Activated CD8-positive, alpha-beta memory T cell treated with anti-CD3 and anti-CD28 coated beads for 36 hours (primary cell): ENCODE data around the gene CRIP3. TPM values are rescaled to one million over a fixed set of nuclear protein-coding genes. Genes with fewer than 3 reads are reported as not detected.

Experiments
- CTCF ChIA-PET: fragments of 350-600 bp; sonication (Branson Sonifier 250); formaldehyde crosslinking; loops from one replicate; lab custom pipeline; 2021; ENCODE audit warnings: antibody characterized with exemption; lab: Charles Lee
- POLR2A ChIA-PET: fragments of 350-600 bp; sonication (Branson Sonifier 250); formaldehyde crosslinking; loops from one replicate; lab custom pipeline; 2021; ENCODE audit warnings: antibody characterized with exemption; lab: Charles Lee
- total RNA-seq, 2 experiments: library from RNA; stranded (reverse); gene quantifications; one replicate each; pipeline ENCODE4 v1.2.3, GENCODE V29; 2021

Gene CRIP3
- total RNA-seq, 2 experiments from 2014 or later: 0.88 to 1.2 TPM

GRCh38 chr6:43277643-43278523 lies 30.7 kb downstream of the CRIP3 start:
- ChIA-PET POLR2A (no interaction called here), CTCF (interaction anchor here (1.1 kb wide), 1 partner anchor 14 kb away, joined by 3 read pairs; no protein-coding TSS in a partner anchor)

DNA sequence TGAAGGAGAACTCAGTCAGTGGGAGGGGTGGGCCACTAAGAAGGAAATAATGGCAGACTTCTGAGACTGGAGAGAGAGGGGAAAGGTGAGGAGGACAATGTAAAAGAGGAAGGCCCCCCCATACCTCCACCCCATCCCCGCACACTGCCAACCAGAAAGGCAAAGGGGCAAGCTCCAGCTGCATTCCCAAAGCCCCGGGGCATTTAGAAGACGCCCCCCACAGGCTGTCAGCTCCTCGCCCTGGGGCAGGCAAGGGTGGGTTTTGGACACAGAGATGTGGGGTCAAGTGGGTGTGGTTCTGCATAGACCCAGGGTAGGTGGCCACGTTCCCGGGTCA lies 31.4 kb downstream of the CRIP3 start:
- ChIA-PET POLR2A (no interaction called here), CTCF (interaction anchor here (1.1 kb wide), 1 partner anchor 14 kb away, joined by 3 read pairs; no protein-coding TSS in a partner anchor)

DNA sequence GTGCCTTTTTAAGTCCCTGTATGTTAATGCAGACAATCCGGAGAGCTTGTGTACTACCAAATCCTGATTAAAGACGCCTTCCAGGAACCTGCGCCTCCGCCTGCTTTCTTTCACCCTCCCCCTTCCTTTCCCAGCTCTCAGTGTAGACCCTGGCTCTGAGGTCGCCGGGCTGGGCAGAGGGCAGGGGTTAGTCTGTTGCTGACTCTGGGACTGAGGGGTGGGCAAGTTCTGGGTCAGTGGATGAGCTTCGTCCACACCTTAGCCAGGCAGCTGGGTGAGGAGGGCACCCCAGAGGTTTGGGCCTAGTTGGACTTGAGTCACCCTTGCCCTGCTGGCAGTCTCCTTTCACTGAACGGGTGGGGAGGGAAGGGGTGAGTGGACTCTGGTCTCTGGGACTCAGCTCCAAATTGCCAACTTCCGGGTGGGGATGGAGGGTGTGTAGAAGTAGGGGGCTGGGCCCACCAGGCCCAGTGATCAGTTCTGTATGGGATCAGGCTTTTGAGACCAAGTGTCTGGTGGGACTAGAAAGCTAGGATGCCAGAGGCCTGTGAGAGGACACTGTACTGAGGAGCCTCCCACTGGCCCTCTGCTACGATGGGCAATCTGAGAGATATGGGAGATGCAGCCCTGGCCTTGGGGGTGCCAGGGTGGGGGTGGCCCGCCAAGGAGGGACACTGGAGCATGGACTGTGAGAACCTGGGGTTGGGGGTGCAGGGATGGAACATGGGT lies 31.9 kb downstream of the CRIP3 start:
- ChIA-PET POLR2A (no interaction called here), CTCF (interaction anchor here (1.1 kb wide), 1 partner anchor 13 kb away, joined by 3 read pairs; no protein-coding TSS in a partner anchor)

DNA sequence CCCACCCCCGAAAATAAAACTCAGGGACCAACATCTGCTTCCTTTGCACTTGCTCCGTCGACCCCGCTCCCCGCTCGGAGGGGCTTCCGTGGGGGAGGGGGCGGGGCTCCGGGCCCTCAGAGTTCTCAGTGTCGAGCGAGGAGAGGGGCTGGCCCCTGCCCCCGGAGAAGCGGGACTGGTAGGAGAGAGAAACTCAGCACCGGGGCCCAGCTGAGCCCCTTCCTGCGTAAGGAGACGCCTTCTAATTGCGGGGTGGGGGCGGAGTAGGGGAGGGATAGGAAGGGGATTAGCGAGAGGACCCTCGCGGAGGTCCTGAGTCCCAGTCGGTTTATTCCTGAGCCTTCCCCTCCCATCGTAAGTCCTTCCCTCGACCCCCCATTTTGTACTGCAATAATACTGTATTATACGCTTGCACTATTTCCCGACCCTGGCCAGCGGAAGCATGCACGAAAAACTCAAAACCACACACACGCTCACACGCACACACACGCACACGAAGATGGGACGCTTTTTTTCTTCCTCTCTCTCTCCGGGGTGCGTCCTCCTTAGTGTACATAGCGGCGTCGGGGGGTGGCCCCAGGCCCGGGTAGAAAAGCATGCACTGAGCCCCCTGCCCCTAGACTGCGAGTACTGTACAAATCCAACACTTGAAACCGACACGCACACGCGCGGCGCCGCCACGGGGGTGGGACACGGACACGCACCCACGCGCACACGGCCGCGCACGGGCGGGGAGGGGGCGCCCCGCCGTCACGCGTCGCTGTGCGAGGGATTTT lies 32.6 kb downstream of the CRIP3 start:
- ChIA-PET CTCF (no interaction called here), POLR2A (interaction anchor here (0.6 kb wide), 1 partner anchor 20 kb away, joined by 3 read pairs; no protein-coding TSS in a partner anchor)

DNA sequence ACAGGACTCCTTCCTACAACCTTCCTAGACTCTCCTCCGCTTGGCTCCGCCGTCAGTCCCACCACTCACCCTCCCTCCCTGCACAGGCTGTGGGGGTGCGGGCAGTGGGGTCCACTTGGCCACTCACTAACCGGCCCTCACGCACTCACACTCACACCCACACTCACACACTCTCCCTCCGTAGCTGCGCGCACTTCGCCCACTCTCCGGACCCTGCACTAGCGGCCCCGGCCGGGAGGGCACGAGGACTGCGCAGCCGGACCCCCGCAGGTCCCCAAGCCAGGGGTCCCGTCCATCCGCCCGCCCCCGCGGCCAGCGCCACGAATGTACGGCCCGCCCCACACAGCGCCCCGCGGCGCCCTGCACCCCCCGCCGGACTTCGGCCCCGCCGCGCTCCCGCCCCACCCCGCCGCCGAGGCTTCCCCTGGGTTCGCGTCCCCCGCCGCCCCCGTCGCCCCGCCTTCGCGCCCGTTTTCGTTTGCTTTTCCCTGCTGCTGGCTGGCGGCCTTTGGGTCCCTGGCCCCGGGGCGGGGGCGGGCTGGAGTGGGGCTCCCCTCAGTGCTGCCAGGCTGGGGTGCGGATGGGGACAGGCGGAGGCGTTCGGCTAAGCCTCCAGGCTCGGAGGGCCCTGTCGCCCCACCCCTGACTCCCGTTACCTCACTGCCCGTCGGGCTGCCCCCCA lies 33.6 kb downstream of the CRIP3 start:
- CTCF ChIA-PET: no interaction called here
- POLR2A ChIA-PET: interaction anchor here (0.6 kb wide), 1 partner anchor 21 kb away, joined by 3 read pairs; no protein-coding TSS in a partner anchor

GRCh38 chr6:43274127-43274915 lies 34.3 kb downstream of the CRIP3 start:
- ChIA-PET POLR2A (no interaction called here), CTCF (no interaction called here)

DNA sequence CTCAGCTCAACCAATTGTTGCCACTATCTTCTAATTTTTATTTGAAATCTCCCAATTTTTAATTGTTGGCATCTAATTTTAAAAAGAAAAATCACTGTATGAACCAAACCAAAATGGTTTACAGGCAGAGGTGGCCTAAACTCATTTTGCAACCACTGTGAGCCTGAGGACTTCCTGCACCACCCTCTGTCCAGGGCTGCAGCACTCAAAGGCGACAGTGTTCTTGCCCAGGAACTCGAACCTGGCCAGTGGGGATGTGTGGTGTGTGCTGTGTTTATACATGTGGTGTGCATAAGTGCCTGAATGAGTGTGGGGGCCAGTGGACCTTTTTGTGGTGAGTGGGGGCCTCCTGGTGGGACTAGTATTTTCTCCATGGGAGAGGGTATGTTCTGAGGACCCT lies 34.9 kb downstream of the CRIP3 start:
- ChIA-PET POLR2A (no interaction called here), CTCF (no interaction called here)

DNA sequence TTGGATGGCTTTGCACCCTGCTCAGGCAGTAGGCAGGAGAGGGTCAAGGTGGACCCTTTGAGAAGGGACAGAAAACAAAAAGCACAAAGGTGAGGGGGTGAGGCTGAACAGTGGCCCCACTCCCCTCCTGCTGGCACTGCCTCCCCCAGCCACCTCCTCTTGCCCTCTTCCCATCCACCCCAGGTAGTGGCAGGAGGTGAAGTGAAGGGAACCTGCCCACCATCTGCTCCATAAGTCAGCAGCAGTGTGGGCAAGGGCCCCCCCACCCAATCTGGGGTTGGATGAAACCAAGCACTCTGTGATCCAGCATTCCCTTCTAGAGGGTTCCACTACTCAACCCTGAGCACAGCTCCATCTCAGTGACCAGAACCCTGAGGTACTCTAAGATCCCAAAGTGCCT lies 36.7 kb downstream of the CRIP3 start:
- CTCF ChIA-PET: interaction anchor here (0.6 kb wide), 1 partner anchor 34 kb away, joined by 3 read pairs; no protein-coding TSS in a partner anchor
- POLR2A ChIA-PET: no interaction called here

- CTCF ChIA-PET: interaction anchor here (0.6 kb wide), 1 partner anchor 33 kb away, joined by 3 read pairs; no protein-coding TSS in a partner anchor
- POLR2A ChIA-PET: no interaction called here
Observed at GRCh38 chr6:43271103-43271815, 37.4 kb downstream of the CRIP3 start.

- POLR2A ChIA-PET: no interaction called here
- CTCF ChIA-PET: interaction anchor here (0.5 kb wide), 1 partner anchor 598 kb away, joined by 5 read pairs; no protein-coding TSS in a partner anchor
Observed at GRCh38 chr6:43269273-43270007, 39.2 kb downstream of the CRIP3 start.

DNA sequence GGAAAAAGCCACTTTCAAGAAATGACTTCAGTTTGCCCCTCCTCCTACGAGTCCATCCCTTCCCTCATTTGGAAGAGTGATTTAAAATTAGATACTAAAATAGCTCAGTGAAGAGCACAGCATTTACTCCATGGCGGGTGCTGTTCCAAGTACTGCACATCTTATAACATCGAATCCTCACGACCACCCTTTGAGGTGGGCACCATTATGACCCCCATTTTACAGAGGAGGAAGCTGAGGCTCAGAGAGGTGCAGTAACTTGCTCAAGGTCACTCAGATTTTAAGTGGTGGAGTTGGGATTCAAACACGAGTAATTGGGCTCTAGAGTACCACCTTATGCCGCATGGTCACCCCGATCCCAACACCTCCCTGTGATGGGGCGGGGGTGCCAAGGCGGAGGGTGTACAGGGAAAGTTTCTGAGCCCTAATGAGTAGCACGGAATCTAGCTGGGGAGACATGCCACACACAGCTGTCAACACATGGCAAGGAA lies 39.8 kb downstream of the CRIP3 start:
- ChIA-PET POLR2A (no interaction called here), CTCF (interaction anchor here (0.5 kb wide), 1 partner anchor 598 kb away, joined by 5 read pairs; no protein-coding TSS in a partner anchor)

DNA sequence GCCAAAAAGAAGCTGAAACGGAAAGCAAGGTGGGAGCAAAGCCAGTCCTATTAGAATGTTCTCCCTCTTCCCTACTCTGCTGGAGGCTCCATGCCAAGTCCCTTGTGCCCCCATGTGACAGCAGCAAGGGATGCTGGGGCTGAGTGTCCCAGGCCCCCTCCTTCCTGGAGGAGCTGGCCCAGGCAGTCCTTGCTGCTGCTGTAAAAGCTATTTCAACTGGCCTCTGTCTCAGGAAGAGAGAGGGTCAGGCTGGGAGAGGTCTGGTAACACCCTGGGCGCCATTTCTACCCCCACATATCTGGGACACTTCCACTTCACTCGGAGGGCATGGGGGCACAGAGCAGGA lies 40.3 kb downstream of the CRIP3 start:
- ChIA-PET CTCF (interaction anchor here (0.7 kb wide), 1 partner anchor 39 kb away, joined by 3 read pairs; the partner anchor contains the start of gene DNPH1), POLR2A (no interaction called here)

- ChIA-PET POLR2A (no interaction called here), CTCF (interaction anchor here (0.7 kb wide), 1 partner anchor 39 kb away, joined by 3 read pairs; the partner anchor contains the start of gene DNPH1)
Observed at GRCh38 chr6:43267619-43268354, 40.8 kb downstream of the CRIP3 start.

GRCh38 chr6:43265564-43265963 lies 43.1 kb downstream of the CRIP3 start:
- CTCF ChIA-PET: no interaction called here
- POLR2A ChIA-PET: no interaction called here

- ChIA-PET POLR2A (interaction anchor here (1.1 kb wide), 1 partner anchor 225 kb away, joined by 3 read pairs; no protein-coding TSS in a partner anchor), CTCF (interaction anchor here (0.7 to 1.7 kb wide), 2 partner anchors 242 to 779 kb away, joined by 4 to 5 read pairs; no protein-coding TSS in a partner anchor)
Observed at GRCh38 chr6:43264599-43265145, 44.0 kb downstream of the CRIP3 start.
